Liver (tissue), 9 donors: ENCODE measurements around the gene PRKN. TPM values are rescaled to one million over a fixed set of nuclear protein-coding genes. Genes with fewer than 3 reads are reported as not detected.

ENCODE experiments used
- DNase-seq: peaks from one replicate; pipeline ENCODE4 v3.0.0-alpha.2; 2017; ENCODE audit warnings: low spot score
- H3K27ac ChIP-seq, 2 donors: one replicate each; pipeline ENCODE4 v1.7.0; 2013; ENCODE audit warnings: inconsistent platforms in 2 of 2, low read length in 2 of 2, control low read depth in 1 of 2, low read depth in 1 of 2, mild to moderate bottlenecking in 1 of 2
- H3K27me3 ChIP-seq, 4 donors: one replicate each; pipeline versions ENCODE4 v1.6.1 to v1.7.0; 2013; ENCODE audit warnings: low read length in 3 of 4, inconsistent platforms in 1 of 4, mild to moderate bottlenecking in 1 of 4, moderate library complexity in 1 of 4; ENCODE audit not compliant: control insufficient read depth in 4 of 4, insufficient read depth in 4 of 4
- H3K36me3 ChIP-seq, 4 donors: one replicate each; pipeline versions ENCODE4 v1.6.1 to v1.7.0; 2013; ENCODE audit warnings: low read length in 3 of 4, mild to moderate bottlenecking in 3 of 4, low read depth in 1 of 4, moderate library complexity in 1 of 4; ENCODE audit not compliant: control insufficient read depth in 4 of 4, insufficient read depth in 3 of 4
- H3K4me1 ChIP-seq, 4 donors: one replicate each; pipeline versions ENCODE4 v1.6.1 to v1.7.0; 2013; ENCODE audit warnings: low read length in 3 of 4, mild to moderate bottlenecking in 3 of 4, moderate library complexity in 1 of 4; ENCODE audit not compliant: control insufficient read depth in 4 of 4, insufficient read depth in 4 of 4
- H3K4me3 ChIP-seq, 3 donors: one replicate each; pipeline versions ENCODE4 v1.6.1 to v1.7.0; 2013; ENCODE audit warnings: low read length in 3 of 3, control low read depth in 1 of 3, low read depth in 1 of 3, mild to moderate bottlenecking in 1 of 3
- H3K9ac ChIP-seq, 2 donors: one replicate each; pipeline ENCODE4 v1.7.0; 2013; ENCODE audit warnings: low read length in 2 of 2, mild to moderate bottlenecking in 2 of 2, moderate library complexity in 2 of 2, control low read depth in 1 of 2, low read depth in 1 of 2
- H3K9me3 ChIP-seq, 4 donors: one replicate each; pipeline versions ENCODE4 v1.6.1 to v1.7.0; 2013; ENCODE audit warnings: low read length in 3 of 4; ENCODE audit not compliant: control insufficient read depth in 4 of 4
- ATF3 ChIP-seq: IDR thresholded peaks from 2 replicates; pipeline ENCODE4 v1.6.1; 2016; ENCODE audit warnings: antibody characterized with exemption
- CTCF ChIP-seq: fragments of 150-350 bp; IDR thresholded peaks from 2 replicates; pipeline ENCODE4 v1.5.1; 2017; ENCODE audit warnings: improper control_type of control experiment, low read depth, low read length; ENCODE audit not compliant: missing input control
- EGR1 ChIP-seq, 2 donors: IDR thresholded peaks; 2 replicates each; pipeline ENCODE4 v1.6.1; 2016 to 2018; ENCODE audit warnings: antibody characterized with exemption in 2 of 2, low read depth in 2 of 2
- FOXA1 ChIP-seq: IDR thresholded peaks from 2 replicates; pipeline ENCODE4 v1.6.1; 2016; ENCODE audit warnings: antibody characterized with exemption
- FOXA2 ChIP-seq: IDR thresholded peaks from 2 replicates; pipeline ENCODE4 v1.6.1; 2016; ENCODE audit warnings: antibody characterized with exemption
- GABPA ChIP-seq, 2 donors: IDR thresholded peaks in 1 of 2; conservative IDR thresholded peaks in 1 of 2; 2 replicates each; pipeline ENCODE4 v1.6.1; 2016; ENCODE audit warnings: antibody characterized with exemption in 2 of 2, mild to moderate bottlenecking in 1 of 2, moderate library complexity in 1 of 2
- HNF4A ChIP-seq, 2 donors: conservative IDR thresholded peaks; 2 replicates each; pipeline ENCODE4 v1.6.1; 2016; ENCODE audit warnings: antibody characterized with exemption in 2 of 2, mild to moderate bottlenecking in 2 of 2
- HNF4G ChIP-seq: IDR thresholded peaks from 2 replicates; pipeline ENCODE4 v1.6.1; 2016; ENCODE audit warnings: antibody characterized with exemption
- JUND ChIP-seq, 2 donors: IDR thresholded peaks; 2 replicates each; pipeline ENCODE4 v1.6.1; 2016; ENCODE audit warnings: antibody characterized with exemption in 2 of 2
- MAX ChIP-seq: IDR thresholded peaks from 2 replicates; pipeline ENCODE4 v1.6.1; 2016; ENCODE audit warnings: antibody characterized with exemption
- NR2F2 ChIP-seq: IDR thresholded peaks from 2 replicates; pipeline ENCODE4 v1.6.1; 2016; ENCODE audit warnings: antibody characterized with exemption
- RAD21 ChIP-seq, 2 donors: IDR thresholded peaks; 2 replicates each; pipeline ENCODE4 v1.6.1; 2016; ENCODE audit warnings: antibody characterized with exemption in 2 of 2, mild to moderate bottlenecking in 2 of 2
- REST ChIP-seq: IDR thresholded peaks from 2 replicates; pipeline ENCODE4 v1.6.1; 2016; ENCODE audit warnings: antibody characterized with exemption, mild to moderate bottlenecking
- RXRA ChIP-seq, 2 donors: IDR thresholded peaks; 2 replicates each; pipeline ENCODE4 v1.6.1; 2017 to 2018; ENCODE audit warnings: antibody characterized with exemption in 2 of 2, mild to moderate bottlenecking in 1 of 2
- SP1 ChIP-seq: IDR thresholded peaks from 2 replicates; pipeline ENCODE4 v1.6.1; 2018; ENCODE audit warnings: antibody characterized with exemption, mild to moderate bottlenecking
- TAF1 ChIP-seq: conservative IDR thresholded peaks from 2 replicates; pipeline ENCODE4 v1.6.1; 2016; ENCODE audit warnings: antibody characterized with exemption, mild to moderate bottlenecking
- YY1 ChIP-seq: IDR thresholded peaks from 2 replicates; pipeline ENCODE4 v1.6.1; 2016; ENCODE audit warnings: antibody characterized with exemption, mild to moderate bottlenecking
- ZBTB33 ChIP-seq: IDR thresholded peaks from 2 replicates; pipeline ENCODE4 v1.6.1; 2016; ENCODE audit warnings: antibody characterized with exemption
- WGBS: extraction: QIAGEN DNeasy Blood & Tissue Kit; methylation state at CpG from one replicate; pipeline ENCODE4 v1.1.7; 2013; 5-methylcytosine and 5-hydroxymethylcytosine counted together
- polyA plus RNA-seq, 2 donors: library from polyadenylated mRNA; stranded (reverse) in 1 of 2; unstranded in 1 of 2; fragments of 200-250 nt in 1 of 2; fragments of >200 nt in 1 of 2; fragmentation: Nextera tagmentation in 1 of 2; extraction: Ambion mirVana in 1 of 2; gene quantifications; one replicate each; pipeline versions ENCODE4 v1.2.1 to v1.2.3, GENCODE V29; 2013 to 2015
- total RNA-seq, 2 donors: library from RNA; depleted of rRNA; stranded (reverse); fragments of >200 nt; gene quantifications; one replicate each; pipeline ENCODE4 v1.2.3, GENCODE V29; 2014
- donor health status: healthy.
- donor health status: healthy.
- donor health status: healthy.
- donor health status: healthy.
- donor health status: healthy.

PRKN gene
- total and polyA plus RNA-seq, 4 donors: 0.47 to 4.1 (median 3.2) TPM

- 90% methylated on average over 5 of the region's 5 CpGs for WGBS
- no peak for TF ChIP-seq NR2F2
- TF ChIP-seq MAX: no peak
- TF ChIP-seq YY1: no peak
- TF ChIP-seq JUND (IDR thresholded peaks at IDR 0.05): no peak
- TF ChIP-seq FOXA2: no peak
- no peak for TF ChIP-seq RXRA (IDR thresholded peaks at IDR 0.05)
- TF ChIP-seq RAD21 (IDR thresholded peaks at IDR 0.05): no peak
- TF ChIP-seq EGR1 (IDR thresholded peaks at IDR 0.05; ENCODE audit: low read depth in 2 of 2): no peak
- TF ChIP-seq GABPA (IDR thresholded peaks at IDR 0.05 in 1 of 2, conservative IDR thresholded peaks at IDR 0.05 in 1 of 2): no peak
- TF ChIP-seq HNF4G: no peak
- no peak for TF ChIP-seq ATF3
- no peak for TF ChIP-seq SP1
- no peak for TF ChIP-seq CTCF
- TF ChIP-seq TAF1: no peak
- no peaks in the 10 kb centered on the region for H3K27me3 ChIP-seq
- no peak overlapping the region for H3K9ac ChIP-seq
- no peak overlapping the region for H3K4me3 ChIP-seq
- H3K27ac ChIP-seq: no peak overlapping the region
- no peaks in the 10 kb centered on the region for H3K9me3 ChIP-seq
- H3K4me1 ChIP-seq: no peaks in the 10 kb centered on the region
- no peaks in the 10 kb centered on the region for H3K36me3 ChIP-seq
- no peak for DNase-seq
These were observed 627.5 kb downstream of the PRKN start for GRCh38 chr6:162100096-162100495.

- TF ChIP-seq FOXA2 (no peak), NR2F2 (no peak), ZBTB33 (no peak), YY1 (no peak), GABPA (IDR thresholded peaks at IDR 0.05 in 1 of 2, conservative IDR thresholded peaks at IDR 0.05 in 1 of 2) (no peak), HNF4A (conservative IDR thresholded peaks at IDR 0.05) (no peak), SP1 (no peak), HNF4G (no peak), ATF3 (no peak), EGR1 (IDR thresholded peaks at IDR 0.05; ENCODE audit: low read depth in 2 of 2) (no peak), JUND (IDR thresholded peaks at IDR 0.05) (no peak), REST (no peak), FOXA1 (no peak)
- H3K4me3 ChIP-seq: no peak overlapping the region
- no peak overlapping the region for H3K27ac ChIP-seq
- H3K9ac ChIP-seq: no peak overlapping the region
- H3K4me1 ChIP-seq: no peaks in the 10 kb centered on the region
- WGBS: 82% methylated on average over 5 of the region's 5 CpGs
- no peak for DNase-seq
- no peaks in the 10 kb centered on the region for H3K9me3 ChIP-seq
- no peaks in the 10 kb centered on the region for H3K27me3 ChIP-seq
- no peaks in the 10 kb centered on the region for H3K36me3 ChIP-seq
These were observed 627.9 kb downstream of the PRKN start for GRCh38 chr6:162099685-162100084.
